Naive B cell (primary cell): ENCODE data around the gene ADAMTS16. TPM values are rescaled to one million over a fixed set of nuclear protein-coding genes. Genes with fewer than 3 reads are reported as not detected.
A peak's percentile ranks its signal among the peaks of the same experiment; 100 is the strongest.

Experiments
- ATAC-seq, 2 donors: fragments of 150-1000 bp; cut with Tn5 transposase; 2 replicates each; pipeline ENCODE4 v1.10.0; 2021; ENCODE audit warnings: low read depth in 2 of 2, mild to moderate bottlenecking in 2 of 2, moderate library complexity in 2 of 2
- DNase-seq: peaks from one replicate; pipeline ENCODE4 v3.0.0; 2022
- H3K27ac Mint-ChIP-seq, 6 donors: one replicate each; pipeline ENCODE4 v1.8.0; 2020 to 2022; ENCODE audit warnings: mild to moderate bottlenecking in 6 of 6, mixed read lengths in 6 of 6, moderate library complexity in 5 of 6, inconsistent platforms in 2 of 6
- H3K27me3 Mint-ChIP-seq, 3 donors: one replicate each; pipeline ENCODE4 v1.8.0; 2021 to 2022; ENCODE audit warnings: mixed read lengths in 3 of 3, mild to moderate bottlenecking in 1 of 3
- H3K36me3 Mint-ChIP-seq, 2 donors: one replicate each; pipeline ENCODE4 v1.8.0; 2020 to 2022; ENCODE audit warnings: mixed read lengths in 2 of 2, inconsistent platforms in 1 of 2, mild to moderate bottlenecking in 1 of 2
- H3K4me1 Mint-ChIP-seq, 3 donors: one replicate each; pipeline ENCODE4 v1.8.0; 2020 to 2022; ENCODE audit warnings: mixed read lengths in 3 of 3, inconsistent platforms in 1 of 3, mild to moderate bottlenecking in 1 of 3, moderate library complexity in 1 of 3
- H3K4me3 Mint-ChIP-seq, 8 donors: one replicate each; pipeline ENCODE4 v1.8.0; 2020 to 2022; ENCODE audit warnings: mild to moderate bottlenecking in 8 of 8, mixed read lengths in 8 of 8, moderate library complexity in 8 of 8, inconsistent platforms in 2 of 8
- H3K9me3 Mint-ChIP-seq, 7 donors: one replicate each; pipeline ENCODE4 v1.8.0; 2020 to 2022; ENCODE audit warnings: mixed read lengths in 7 of 7, mild to moderate bottlenecking in 5 of 7, inconsistent platforms in 2 of 7, moderate library complexity in 1 of 7
- polyA plus RNA-seq, 6 donors: library from polyadenylated mRNA; unstranded; fragments of 300-500 nt; fragmentation: Illumina TruSeq; gene quantifications; one replicate each; pipeline ENCODE4 v1.2.3, GENCODE V29; 2021; ENCODE audit warnings: low read depth in 6 of 6

The ADAMTS16 gene
- polyA plus RNA-seq, 6 donors from 2014 or later: not detected

DNA sequence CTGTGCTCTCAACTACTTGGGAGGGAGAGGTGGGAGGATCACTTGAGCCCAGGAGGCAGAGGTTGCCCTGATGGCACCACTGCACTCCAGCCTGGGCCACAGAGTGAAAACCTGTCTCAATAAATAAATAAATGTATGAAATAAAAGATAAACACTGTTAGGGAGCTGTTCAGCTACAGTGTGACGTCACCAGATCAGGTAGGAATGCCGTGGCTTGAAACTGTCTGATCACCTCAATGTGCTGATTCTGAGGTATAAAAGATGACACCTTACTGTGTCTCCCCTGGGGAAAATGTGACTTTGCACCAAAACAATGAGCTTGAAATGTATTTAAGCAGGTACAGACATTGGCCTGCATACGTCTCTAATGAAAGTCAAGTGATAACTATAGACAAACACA lies 133.3 kb downstream of the ADAMTS16 start:
- H3K27ac Mint-ChIP-seq: no peak overlapping the region
- no peaks in the 10 kb centered on the region for H3K27me3 Mint-ChIP-seq
- no peak overlapping the region for H3K4me3 Mint-ChIP-seq
- H3K4me1 Mint-ChIP-seq: no peaks in the 10 kb centered on the region
- DNase-seq (no peak), ATAC-seq (no peak)
- H3K9me3 Mint-ChIP-seq: peaks cover 0 to 10% (median 4%) of the 10 kb centered on the region in 7 donors
- no peaks in the 10 kb centered on the region for H3K36me3 Mint-ChIP-seq

GRCh38 chr5:5273976-5274375 lies 133.8 kb downstream of the ADAMTS16 start:
- Mint-ChIP-seq H3K27me3 (no peaks in the 10 kb centered on the region), H3K9me3 (peaks cover 0 to 10% (median 2%) of the 10 kb centered on the region in 7 donors), H3K4me1 (no peaks in the 10 kb centered on the region), H3K27ac (peak overlapping the region in 1 of 6 donors; percentile 8), H3K4me3 (no peak overlapping the region), H3K36me3 (no peaks in the 10 kb centered on the region)
- no peak for DNase-seq
- ATAC-seq: no peak

GRCh38 chr5:5275211-5275610 lies 135.1 kb downstream of the ADAMTS16 start:
- ATAC-seq (no peak), DNase-seq (no peak)
- Mint-ChIP-seq H3K27me3 (no peaks in the 10 kb centered on the region), H3K4me1 (no peaks in the 10 kb centered on the region), H3K9me3 (peaks cover 0 to 7% (median 2%) of the 10 kb centered on the region in 7 donors), H3K4me3 (no peak overlapping the region), H3K27ac (no peak overlapping the region), H3K36me3 (no peaks in the 10 kb centered on the region)

DNA sequence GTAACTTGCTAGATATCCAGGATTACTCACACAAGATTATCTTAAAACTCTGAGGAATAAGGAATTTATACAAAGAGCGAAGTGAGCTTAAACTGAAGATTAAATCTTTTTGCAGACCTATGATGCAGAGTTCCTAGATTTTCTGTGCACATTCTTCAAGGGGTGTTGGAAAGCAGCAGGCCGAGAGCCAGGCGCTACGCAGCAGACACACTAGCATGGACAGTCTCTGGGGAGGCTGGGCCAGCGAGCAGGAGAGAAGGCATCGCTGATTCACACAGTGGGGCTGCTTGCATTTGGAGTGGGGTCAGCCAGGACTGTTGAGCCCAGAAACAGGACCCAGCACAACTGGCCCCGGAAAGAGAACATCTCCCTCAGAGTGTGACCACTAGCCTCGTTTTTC lies 136.3 kb downstream of the ADAMTS16 start:
- Mint-ChIP-seq H3K27ac (no peak overlapping the region), H3K36me3 (no peaks in the 10 kb centered on the region), H3K9me3 (peaks cover 0 to 5% (median 2%) of the 10 kb centered on the region in 7 donors), H3K4me1 (no peaks in the 10 kb centered on the region), H3K27me3 (no peaks in the 10 kb centered on the region), H3K4me3 (no peak overlapping the region)
- no peak for ATAC-seq
- DNase-seq: no peak

GRCh38 chr5:5276951-5277517 lies 136.9 kb downstream of the ADAMTS16 start:
- Mint-ChIP-seq H3K36me3 (no peaks in the 10 kb centered on the region), H3K9me3 (peaks cover 0 to 5% (median 0%) of the 10 kb centered on the region in 7 donors), H3K4me3 (no peak overlapping the region), H3K27me3 (no peaks in the 10 kb centered on the region), H3K27ac (no peak overlapping the region), H3K4me1 (no peaks in the 10 kb centered on the region)
- ATAC-seq: no peak
- DNase-seq: no peak

- H3K9me3 Mint-ChIP-seq: peaks cover 0 to 7% (median 4%) of the 10 kb centered on the region in 7 donors
- H3K27me3 Mint-ChIP-seq: no peaks in the 10 kb centered on the region
- no peaks in the 10 kb centered on the region for H3K4me1 Mint-ChIP-seq
- no peaks in the 10 kb centered on the region for H3K36me3 Mint-ChIP-seq
- no peak overlapping the region for H3K27ac Mint-ChIP-seq
- no peak overlapping the region for H3K4me3 Mint-ChIP-seq
- ATAC-seq: no peak
- no peak for DNase-seq
These were observed 138.2 kb downstream of the ADAMTS16 start for GRCh38 chr5:5278201-5278814.

DNA sequence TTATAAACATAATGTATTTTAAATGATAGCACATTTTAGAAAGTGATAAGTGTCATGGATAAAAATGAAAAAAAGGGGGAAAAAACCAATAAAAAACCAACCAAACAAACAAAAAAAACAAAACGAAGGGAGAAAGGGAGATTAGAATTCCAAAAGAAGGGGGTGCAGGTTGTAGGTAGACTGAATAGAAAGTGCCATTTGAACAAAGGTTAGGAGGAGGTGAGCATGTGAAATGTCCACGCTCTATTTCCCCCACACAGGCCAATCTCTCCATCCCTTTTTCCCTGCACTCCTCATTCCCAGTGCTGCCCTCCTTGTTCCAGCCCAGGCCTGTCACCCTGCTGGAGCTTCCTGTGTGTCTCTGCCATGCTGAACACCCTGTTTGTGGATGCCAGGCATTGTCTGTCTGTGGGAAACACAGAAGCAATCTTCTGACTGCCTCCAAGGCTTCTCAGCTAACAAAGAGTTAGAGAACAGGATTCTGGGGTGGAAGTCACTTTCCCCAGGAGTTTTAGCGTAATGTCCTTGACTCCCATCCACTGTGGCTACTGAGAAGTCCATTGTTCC lies 138.8 kb downstream of the ADAMTS16 start:
- no peak overlapping the region for H3K4me3 Mint-ChIP-seq
- no peaks in the 10 kb centered on the region for H3K4me1 Mint-ChIP-seq
- no peaks in the 10 kb centered on the region for H3K27me3 Mint-ChIP-seq
- H3K27ac Mint-ChIP-seq: no peak overlapping the region
- DNase-seq (no peak), ATAC-seq (no peak)
- H3K36me3 Mint-ChIP-seq: no peaks in the 10 kb centered on the region
- peaks cover 0 to 10% (median 5%) of the 10 kb centered on the region in 7 donors for H3K9me3 Mint-ChIP-seq

GRCh38 chr5:5285906-5286305 lies 145.8 kb downstream of the ADAMTS16 start:
- H3K9me3 Mint-ChIP-seq: peaks cover 3 to 19% (median 18%) of the 10 kb centered on the region in 7 donors
- ATAC-seq (no peak), DNase-seq (no peak)
- peaks cover 3 to 6% of the 10 kb centered on the region in 2 donors for H3K36me3 Mint-ChIP-seq
- H3K27me3 Mint-ChIP-seq: no peaks in the 10 kb centered on the region
- H3K4me1 Mint-ChIP-seq: no peaks in the 10 kb centered on the region
- H3K27ac Mint-ChIP-seq: no peak overlapping the region
- no peak overlapping the region for H3K4me3 Mint-ChIP-seq

DNA sequence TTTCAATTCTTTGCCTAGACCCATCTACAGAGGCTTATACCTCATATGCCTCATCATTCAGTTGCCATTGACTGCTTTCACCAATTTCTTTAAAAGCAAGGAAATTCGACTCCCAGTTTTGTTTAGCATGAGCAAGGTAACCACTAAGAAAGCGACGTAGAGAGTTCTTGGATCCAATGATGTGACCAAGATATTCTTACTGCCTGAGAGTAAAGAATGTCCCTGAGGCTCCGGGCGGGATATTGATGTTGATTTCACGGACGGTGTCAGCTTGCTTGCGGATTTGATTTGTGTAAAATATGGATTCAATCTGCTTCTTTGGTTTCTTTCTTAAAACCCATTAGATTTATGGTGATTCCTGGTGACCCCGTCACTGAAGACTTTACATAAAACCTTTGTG lies 147.3 kb downstream of the ADAMTS16 start:
- H3K27ac Mint-ChIP-seq: peak overlapping the region in 1 of 6 donors; percentile 41
- DNase-seq (no peak), ATAC-seq (no peak)
- H3K9me3 Mint-ChIP-seq: peaks cover 3 to 20% (median 17%) of the 10 kb centered on the region in 7 donors
- no peaks in the 10 kb centered on the region for H3K27me3 Mint-ChIP-seq
- no peaks in the 10 kb centered on the region for H3K4me1 Mint-ChIP-seq
- peaks cover 3 to 6% of the 10 kb centered on the region in 2 donors for H3K36me3 Mint-ChIP-seq
- no peak overlapping the region for H3K4me3 Mint-ChIP-seq

DNA sequence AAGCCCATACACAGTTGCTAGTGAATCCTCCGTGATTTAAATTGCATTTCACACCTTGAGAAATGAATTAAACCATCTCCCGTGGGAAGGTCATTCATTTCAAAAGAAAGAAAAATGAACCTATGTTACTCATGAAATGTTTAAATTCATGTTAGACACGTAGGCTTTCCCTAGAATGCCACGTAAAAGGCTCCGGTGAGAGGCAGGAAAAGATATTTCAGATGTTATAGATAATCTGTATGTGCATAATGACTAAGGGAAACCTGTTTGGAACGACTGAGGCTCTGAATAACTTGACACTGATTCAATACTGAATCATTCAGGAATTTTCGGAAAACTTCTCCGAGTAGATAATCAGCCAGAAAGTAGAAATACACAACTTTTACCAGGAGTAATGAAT lies 148.1 kb downstream of the ADAMTS16 start:
- ATAC-seq (no peak), DNase-seq (no peak)
- Mint-ChIP-seq H3K9me3 (peaks cover 3 to 22% (median 13%) of the 10 kb centered on the region in 7 donors), H3K27ac (no peak overlapping the region), H3K27me3 (no peaks in the 10 kb centered on the region), H3K36me3 (peaks cover 3 to 6% of the 10 kb centered on the region in 2 donors), H3K4me3 (no peak overlapping the region), H3K4me1 (no peaks in the 10 kb centered on the region)

DNA sequence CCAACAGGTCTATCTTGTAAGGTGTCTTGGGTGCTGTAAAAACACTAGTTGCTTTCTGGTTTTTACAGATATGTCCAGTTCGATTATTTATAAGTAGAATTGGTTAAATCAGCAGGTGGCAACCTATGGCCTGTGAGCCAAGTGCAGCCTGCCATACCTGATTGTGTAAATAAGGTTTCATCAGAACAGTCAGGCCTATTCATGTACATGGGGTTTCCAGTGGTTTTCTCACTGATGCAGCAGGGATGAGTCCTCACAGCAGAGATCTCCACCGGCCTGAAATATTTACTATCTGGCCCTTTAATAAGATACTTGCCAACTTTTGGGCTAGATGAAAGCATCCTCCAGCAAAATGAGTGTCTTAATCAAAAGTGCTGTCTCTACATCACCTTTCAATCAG lies 149.4 kb downstream of the ADAMTS16 start:
- no peak for DNase-seq
- H3K27me3 Mint-ChIP-seq: no peaks in the 10 kb centered on the region
- H3K9me3 Mint-ChIP-seq: peaks cover 5 to 28% (median 9%) of the 10 kb centered on the region in 7 donors
- H3K36me3 Mint-ChIP-seq: peaks cover 2 to 3% of the 10 kb centered on the region in 2 donors
- no peak overlapping the region for H3K4me3 Mint-ChIP-seq
- no peak for ATAC-seq
- no peaks in the 10 kb centered on the region for H3K4me1 Mint-ChIP-seq
- no peak overlapping the region for H3K27ac Mint-ChIP-seq

DNA sequence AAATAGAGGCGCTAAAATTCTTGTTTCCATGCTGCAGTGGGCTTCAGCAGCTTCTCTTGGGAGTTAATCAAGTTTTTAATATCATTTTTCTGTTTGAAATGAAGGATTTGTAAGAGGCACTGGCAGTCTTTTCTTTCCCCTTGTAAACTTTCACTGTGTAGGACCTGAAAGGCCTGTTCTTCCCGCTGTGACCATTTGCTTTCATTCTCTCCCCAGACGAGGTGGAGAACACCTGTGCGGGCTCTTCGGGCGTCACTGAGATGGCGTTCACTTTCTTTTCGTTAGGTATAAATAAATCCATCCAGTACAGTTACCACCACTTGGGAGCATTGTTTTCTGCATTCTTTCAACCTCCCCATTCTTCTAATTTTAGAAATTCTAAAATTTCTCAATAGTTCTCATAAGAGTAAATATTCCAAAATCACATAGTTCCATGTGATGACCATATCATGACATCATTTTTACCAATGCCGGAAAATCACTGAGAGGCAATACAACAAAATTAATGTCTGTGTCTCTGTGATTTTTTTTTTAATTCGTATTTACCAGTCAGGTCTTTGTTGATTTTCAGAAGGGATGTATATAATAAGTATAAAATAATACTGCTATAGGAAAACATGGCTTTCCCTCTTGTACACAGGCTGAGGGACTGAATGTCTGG lies 150.7 kb downstream of the ADAMTS16 start:
- ATAC-seq: no peak
- H3K4me1 Mint-ChIP-seq: no peaks in the 10 kb centered on the region
- no peaks in the 10 kb centered on the region for H3K27me3 Mint-ChIP-seq
- DNase-seq: no peak
- H3K36me3 Mint-ChIP-seq: peaks cover 0 to 1% of the 10 kb centered on the region in 2 donors
- peaks cover 3 to 22% (median 9%) of the 10 kb centered on the region in 7 donors for H3K9me3 Mint-ChIP-seq
- no peak overlapping the region for H3K4me3 Mint-ChIP-seq
- no peak overlapping the region for H3K27ac Mint-ChIP-seq

DNA sequence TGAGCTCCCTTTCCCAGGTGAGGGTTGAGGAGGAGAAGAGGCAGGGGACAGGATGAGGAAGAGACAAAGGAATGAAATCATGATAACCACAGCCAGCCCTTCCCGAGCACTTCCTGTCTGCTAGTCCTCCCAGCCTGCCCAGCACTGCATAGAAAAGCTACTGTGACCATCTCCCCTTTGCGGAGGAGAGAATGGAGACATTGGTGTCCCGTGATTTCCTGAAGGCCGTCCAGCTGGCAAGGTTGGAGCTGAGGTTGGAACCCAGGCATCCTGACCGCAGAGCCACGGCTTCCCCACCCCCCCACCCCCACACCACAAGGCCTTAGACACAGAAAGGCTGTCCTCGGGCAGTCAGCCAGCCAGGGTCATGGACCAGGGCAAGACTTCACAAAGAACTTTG lies 151.2 kb downstream of the ADAMTS16 start:
- Mint-ChIP-seq H3K9me3 (peaks cover 3 to 22% (median 7%) of the 10 kb centered on the region in 7 donors), H3K27me3 (no peaks in the 10 kb centered on the region), H3K36me3 (no peaks in the 10 kb centered on the region), H3K27ac (no peak overlapping the region), H3K4me1 (no peaks in the 10 kb centered on the region), H3K4me3 (no peak overlapping the region)
- DNase-seq (no peak), ATAC-seq (no peak)

DNA sequence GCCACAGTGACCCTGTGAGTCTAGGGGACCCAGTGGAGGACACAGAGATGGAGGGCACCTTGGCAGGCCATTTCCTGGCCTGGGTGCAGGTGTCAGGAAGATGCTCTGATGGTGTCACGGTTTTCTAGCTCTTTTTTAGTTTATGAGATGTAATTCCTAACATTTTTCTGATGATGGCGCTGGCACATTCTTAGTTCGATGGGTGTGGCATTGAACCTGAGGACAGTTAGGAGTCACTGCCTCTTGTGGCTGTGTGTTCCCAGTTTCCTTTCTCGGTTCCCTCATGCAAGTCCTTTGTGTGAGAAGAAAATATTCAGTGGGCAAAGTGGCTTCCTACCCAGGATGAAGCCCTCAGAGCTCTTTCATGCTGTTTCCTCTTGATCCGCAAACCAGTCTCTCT lies 152.9 kb downstream of the ADAMTS16 start:
- Mint-ChIP-seq H3K27ac (no peak overlapping the region), H3K4me3 (no peak overlapping the region), H3K4me1 (no peaks in the 10 kb centered on the region), H3K27me3 (no peaks in the 10 kb centered on the region), H3K9me3 (peaks cover 3 to 22% (median 7%) of the 10 kb centered on the region in 7 donors), H3K36me3 (no peaks in the 10 kb centered on the region)
- DNase-seq: no peak
- no peak for ATAC-seq
